HG03039 (cell line): ENCODE measurements around the gene SCG3.

Source experiments
- ATAC-seq: cut with Tn5 transposase; IDR thresholded peaks from one replicate; pipeline ENCODE4 v1.9.1; 2021; ENCODE audit warnings: mild to moderate bottlenecking, moderate library complexity; ENCODE audit not compliant: unreplicated experiment

SCG3 gene

GRCh38 chr15:51755790-51756189, 74.5 kb downstream of the SCG3 start:
- ATAC-seq = no peak

GRCh38 chr15:51756482-51756881, 75.2 kb downstream of the SCG3 start:
- no peak for ATAC-seq

- no peak for ATAC-seq
Measured at GRCh38 chr15:51757450-51757849, 76.1 kb downstream of the SCG3 start.

GRCh38 chr15:51758645-51759044, 77.3 kb downstream of the SCG3 start:
- ATAC-seq = no peak

- ATAC-seq = no peak
Measured at GRCh38 chr15:51759557-51760070, 78.3 kb downstream of the SCG3 start.

GRCh38 chr15:51760805-51761204, 79.5 kb downstream of the SCG3 start:
- no peak for ATAC-seq

- no peak for ATAC-seq
Measured at GRCh38 chr15:51765751-51766150, 84.4 kb downstream of the SCG3 start.

GRCh38 chr15:51766341-51766740, 85.0 kb downstream of the SCG3 start:
- no peak for ATAC-seq

- ATAC-seq = no peak
Measured at GRCh38 chr15:51768018-51768417, 86.7 kb downstream of the SCG3 start.
